ENCODE results near the gene KIF5A.

The KIF5A gene

DNA sequence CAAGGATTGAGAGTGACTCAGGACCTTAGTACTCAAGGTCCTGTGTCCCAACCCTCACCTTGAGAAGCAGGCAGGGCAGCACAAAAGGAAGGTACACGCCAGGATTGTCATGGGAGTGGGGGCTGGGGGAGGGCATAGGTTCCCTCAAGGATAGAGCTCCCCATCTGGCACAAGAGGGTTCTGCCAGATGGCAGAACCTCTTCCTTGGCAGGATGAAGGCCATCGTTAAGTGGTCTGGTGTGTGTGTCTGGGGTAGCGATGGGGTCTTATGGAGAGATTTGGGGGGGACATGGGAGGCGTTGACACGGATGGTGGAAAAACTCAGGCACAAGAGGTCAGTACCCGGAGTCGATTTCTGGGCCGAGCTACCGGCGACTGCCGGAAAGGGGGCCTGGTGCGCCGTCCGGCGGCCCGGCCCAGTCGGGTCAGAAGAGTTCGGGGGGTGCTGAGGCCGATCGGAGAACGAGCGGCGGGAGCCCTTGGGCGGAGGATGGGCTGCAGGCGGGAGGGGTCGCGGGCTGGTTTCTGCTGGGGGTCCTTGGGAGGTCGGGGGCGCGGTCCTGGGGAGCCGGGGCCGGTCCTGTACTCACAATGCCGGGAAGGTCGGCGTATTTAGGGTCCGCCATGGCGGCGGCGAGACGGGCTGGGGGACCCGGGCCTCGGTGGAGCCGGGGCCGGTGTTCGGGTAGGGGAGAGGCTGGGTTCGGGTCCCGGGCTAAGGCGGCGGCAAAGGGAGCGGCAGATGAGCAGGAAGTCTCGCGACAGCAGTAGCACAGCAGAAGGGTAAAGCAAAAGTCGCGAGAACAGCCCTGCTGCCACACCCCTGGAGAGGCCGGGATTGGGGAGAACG is 3.2 kb upstream of the KIF5A start, which contains the start of gene DCTN2:
Gene DCTN2, minus strand, starts transcription at position 755 of the 850 bp plus-strand sequence. Its CDS starts 129 bp downstream, at position 626.
- no peak for TF ChIP-seq CTCF (conservative IDR thresholded peaks at IDR 0.05; ENCODE audit: control insufficient read depth, insufficient read depth, low read depth, low read length)
- DNase-seq (ENCODE audit: low read depth), result peak; percentile 96

DNA sequence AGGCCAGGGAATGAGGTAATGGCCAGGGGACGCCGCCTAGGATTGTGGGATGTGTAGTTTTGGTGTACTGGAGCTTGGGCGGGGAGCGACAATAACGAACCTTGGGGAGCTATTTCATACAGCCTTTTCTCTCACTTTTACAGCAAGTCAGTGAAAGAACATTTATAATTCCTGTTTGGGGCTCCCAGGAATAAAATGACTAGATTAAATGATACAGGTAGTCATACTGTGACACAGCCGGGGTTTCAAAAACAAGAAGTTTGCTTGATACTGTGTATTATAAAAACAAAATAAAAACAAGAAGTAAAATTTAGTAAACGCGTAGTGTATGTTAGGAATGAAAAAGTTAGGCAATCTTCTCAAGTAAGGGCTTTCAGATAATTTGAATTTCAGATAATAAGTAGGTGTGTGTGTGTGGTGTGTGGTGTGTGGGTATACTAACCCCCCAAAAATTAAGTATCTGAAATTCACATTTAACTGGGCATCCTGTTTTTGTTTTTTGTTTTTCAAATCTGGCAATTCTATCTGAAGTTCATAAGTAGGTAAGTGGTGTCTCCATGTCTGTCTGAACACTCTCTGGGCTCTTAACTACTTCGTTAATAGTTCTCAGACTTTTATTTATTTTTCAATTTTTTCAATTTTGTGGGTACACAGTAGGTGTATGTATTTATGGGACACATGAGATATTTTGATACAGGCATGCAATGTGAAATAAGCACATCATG is 2.4 kb upstream of the KIF5A start:
- TF ChIP-seq CTCF (conservative IDR thresholded peaks at IDR 0.05; ENCODE audit: control insufficient read depth, insufficient read depth, low read depth, low read length), result no peak
- H3K4me3 ChIP-seq (ENCODE audit: control insufficient read depth, low read depth, low read length), result peak overlapping the region; percentile 73
- DNase-seq (ENCODE audit: low read depth), result no peak

More for the DNA sequence above, 3.2 kb upstream of the KIF5A start, which contains the start of gene DCTN2:
- H3K4me3 ChIP-seq (ENCODE audit: control insufficient read depth, low read depth, low read length), result peak within 1 kb of the TSS; percentile 73

- no peak overlapping the region for H3K4me3 ChIP-seq (ENCODE audit: control insufficient read depth, low read depth, low read length)
- no peak for DNase-seq (ENCODE audit: low read depth)
- no peak for TF ChIP-seq CTCF (conservative IDR thresholded peaks at IDR 0.05; ENCODE audit: control insufficient read depth, insufficient read depth, low read depth, low read length)
Observed at GRCh38 chr12:57548013-57548315, 1.9 kb upstream of the KIF5A start.

- H3K4me3 ChIP-seq (ENCODE audit: control insufficient read depth, low read depth, low read length), result no peak overlapping the region
- no peak for TF ChIP-seq CTCF (conservative IDR thresholded peaks at IDR 0.05; ENCODE audit: control insufficient read depth, insufficient read depth, low read depth, low read length)
- DNase-seq (ENCODE audit: low read depth), result no peak
Observed at GRCh38 chr12:57548488-57548887, 1.4 kb upstream of the KIF5A start.

DNA sequence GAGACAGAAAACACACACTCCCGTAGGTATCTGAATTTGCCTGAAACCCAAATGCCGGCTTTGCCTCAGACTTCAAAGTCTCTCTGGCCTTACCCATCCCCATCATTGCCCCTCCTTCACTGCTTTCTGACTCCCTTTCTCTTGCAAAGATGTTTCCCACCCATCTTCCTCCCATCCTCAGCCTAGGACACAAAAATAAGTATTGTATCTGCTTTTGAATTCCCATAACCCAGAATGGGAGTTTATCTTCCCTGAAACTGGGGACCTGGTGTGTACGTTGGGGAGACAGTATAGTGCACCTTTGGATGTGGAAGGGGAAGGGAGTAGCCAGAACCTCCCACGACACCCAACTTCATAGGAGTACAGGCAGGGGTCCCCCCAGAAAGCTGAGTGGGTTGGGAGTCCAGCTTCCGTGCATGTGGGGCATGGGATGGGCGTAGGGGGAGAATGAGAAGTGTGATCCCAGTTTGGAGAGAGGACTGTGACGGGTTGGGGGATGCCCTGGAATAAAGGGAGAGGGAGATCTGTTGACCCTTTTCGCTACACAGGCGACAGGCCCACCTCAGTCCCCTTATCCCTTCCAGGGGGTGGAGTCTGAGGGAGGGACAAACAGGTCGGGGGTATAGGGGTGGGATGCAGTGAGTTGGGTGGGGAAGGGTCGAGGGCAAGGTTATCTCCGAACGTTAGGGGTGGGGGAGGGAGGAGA is 488 bp upstream of the KIF5A start:
- no peak for TF ChIP-seq CTCF (conservative IDR thresholded peaks at IDR 0.05; ENCODE audit: control insufficient read depth, insufficient read depth, low read depth, low read length)
- DNase-seq (ENCODE audit: low read depth), result no peak
- peak overlapping the region; percentile 54 for H3K4me3 ChIP-seq (ENCODE audit: control insufficient read depth, low read depth, low read length)

DNA sequence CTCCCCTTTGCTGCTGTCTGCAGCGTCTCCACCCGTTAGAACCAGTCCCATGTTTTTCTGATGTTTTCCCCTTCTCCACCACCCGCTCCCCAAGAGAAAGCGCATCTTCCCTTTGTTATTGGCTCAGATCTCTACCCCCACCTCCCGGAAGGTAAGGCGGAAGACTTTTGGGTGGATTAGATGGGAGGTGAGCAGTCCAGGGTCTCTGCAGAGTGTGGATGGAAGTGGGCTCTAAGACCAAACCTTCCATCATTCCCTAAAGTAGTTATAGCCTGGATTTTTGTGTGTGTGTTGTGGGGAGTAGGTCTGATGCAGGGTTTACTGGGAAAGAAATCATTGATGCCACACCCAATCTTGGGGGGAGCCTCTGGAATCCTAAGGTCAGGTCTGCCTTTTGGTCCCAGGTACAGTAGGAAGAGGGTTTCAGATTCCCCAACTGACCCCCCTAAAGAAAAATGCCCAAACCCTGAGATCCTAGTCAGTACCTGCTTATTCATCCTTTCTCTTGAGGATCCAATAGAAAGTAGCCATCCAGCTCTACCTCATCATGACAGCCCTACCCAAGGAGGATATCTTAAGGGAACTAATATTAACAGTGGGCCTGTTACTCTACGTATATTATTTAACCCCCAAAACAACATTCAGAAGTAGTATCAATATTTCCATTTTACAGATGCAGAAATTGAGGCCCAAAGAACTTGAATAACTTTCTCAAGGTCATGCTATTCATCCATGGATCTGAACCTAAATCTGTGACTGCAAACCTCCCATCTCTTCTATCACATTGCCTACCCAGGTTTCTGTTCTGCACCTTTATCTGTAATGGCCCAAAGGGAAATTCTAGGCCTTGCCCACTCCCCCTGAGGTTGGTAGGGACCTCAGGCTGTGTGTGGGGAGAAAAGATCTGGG is 1.1 kb downstream of the KIF5A start:
- H3K4me3 ChIP-seq (ENCODE audit: control insufficient read depth, low read depth, low read length), result no peak overlapping the region
- DNase-seq (ENCODE audit: low read depth), result no peak
- TF ChIP-seq CTCF (conservative IDR thresholded peaks at IDR 0.05; ENCODE audit: control insufficient read depth, insufficient read depth, low read depth, low read length), result no peak

All from fibroblast of mammary gland (primary cell).